ENCODE results near the gene SAMSN1. TPM values are rescaled to one million over a fixed set of nuclear protein-coding genes. Genes with fewer than 3 reads are reported as not detected.
"Not testable (repeated sequence)": the region's sequence is repeated elsewhere in the genome, so short reads cannot be mapped to it uniquely, and the experiment has no call there.

Gene SAMSN1
- total RNA-seq, 1 donor from 2014 or later, result 1.9 TPM

DNA sequence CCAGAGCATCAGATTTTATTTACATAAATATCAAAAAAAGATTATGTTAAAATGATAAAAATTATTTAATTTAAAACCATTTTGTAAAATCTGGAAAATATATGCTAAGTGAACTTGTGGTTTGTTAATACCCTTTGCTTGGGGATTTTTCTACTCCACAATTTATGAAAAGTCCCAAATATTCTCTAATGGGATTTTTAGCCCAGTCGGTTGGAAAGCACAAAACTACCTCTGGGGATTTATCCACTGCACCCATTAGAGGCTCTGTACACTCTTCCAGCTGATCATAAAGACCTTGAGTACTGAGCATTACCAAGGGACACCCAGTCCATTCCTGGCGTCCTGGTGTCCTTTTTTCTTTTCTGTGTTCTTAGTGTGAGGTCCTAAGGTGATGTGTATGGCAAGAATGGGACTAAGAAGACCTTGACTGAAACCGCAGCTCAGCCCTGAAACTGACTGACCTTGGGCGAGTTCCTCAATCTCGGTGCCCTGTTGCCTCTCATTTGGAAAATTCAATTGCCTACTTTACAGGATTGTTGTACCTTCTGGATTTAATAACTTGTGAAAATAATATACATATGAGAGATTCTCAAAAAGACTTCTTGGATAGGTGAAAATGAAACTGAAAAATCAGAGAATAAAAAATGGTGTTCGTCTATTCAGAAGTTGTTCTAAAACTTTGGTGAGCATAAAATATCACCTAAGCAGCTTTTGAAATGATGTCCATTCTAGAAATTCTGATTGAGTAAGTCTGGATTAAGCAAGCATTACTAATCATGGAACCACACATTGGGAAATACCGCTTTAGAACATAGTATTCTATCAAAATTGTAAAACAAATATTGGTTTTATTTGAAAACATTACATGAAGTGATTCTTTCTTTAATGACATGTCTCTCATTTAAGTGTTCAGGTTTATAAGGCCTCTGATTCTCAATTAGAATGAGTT is 21.5 kb upstream of the SAMSN1 start:
- no peak for DNase-seq (ENCODE audit: low spot score)
- intact Hi-C loops (cut with DNase I), result no loop called here

DNA sequence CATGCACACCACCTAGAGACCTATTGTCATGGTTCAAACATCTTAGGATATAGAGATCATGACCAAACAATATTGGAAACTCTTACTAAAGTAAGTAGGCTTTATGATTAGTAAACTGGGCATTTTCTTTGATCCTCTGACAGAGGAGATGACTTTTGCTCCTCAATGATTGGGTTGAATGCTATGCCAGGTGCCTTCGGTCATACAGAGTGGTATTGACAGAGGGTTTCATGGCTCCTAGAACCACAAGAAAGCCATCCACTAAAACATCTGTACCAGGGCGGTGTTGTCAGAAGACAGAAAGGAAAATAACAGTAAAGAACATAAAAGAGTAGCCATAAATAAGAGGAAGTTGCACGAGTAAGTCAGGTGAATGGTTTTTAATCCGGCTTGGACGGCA is 20.8 kb upstream of the SAMSN1 start:
- intact Hi-C loops (cut with DNase I), result no loop called here
- DNase-seq (ENCODE audit: low spot score), result no peak

DNA sequence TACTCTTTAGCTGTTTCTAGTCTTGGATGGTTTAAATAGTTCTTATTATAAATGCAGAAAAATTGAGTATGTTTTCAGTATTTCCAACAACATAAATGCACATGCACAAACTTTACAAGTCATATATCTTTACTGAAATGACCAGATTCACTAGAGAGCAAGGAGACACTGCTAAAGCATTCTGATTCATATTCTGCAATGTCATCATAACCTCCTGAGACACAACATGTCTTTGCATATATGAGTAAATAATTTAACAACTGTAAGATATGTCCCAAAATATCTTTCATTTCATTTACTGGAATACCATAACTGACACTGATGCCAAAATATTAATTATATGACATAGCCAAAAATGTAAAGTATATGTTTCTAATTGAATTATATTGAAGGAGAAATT is 16.8 kb upstream of the SAMSN1 start:
- no peak for DNase-seq (ENCODE audit: low spot score)
- intact Hi-C loops (cut with DNase I), result no loop called here

DNA sequence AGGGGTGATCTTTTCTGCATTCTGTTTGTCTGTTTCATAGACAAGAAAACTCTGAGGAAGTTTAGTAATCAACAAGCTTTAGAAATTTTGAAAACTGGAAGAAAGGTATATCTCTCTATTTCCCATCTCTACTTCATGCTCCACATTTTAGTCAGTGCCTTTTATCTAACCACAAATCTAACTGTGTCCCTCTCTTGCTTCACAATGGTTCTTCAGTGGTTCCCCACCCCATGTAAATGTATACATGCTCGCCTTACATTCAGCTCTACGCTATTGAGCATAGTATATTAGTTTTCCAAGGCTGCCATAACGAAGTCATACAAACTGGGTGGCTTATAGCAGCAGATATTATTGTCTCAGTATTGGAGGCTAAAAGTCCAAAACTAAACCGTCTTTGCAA is 14.4 kb upstream of the SAMSN1 start:
- intact Hi-C loops (cut with DNase I), result no loop called here
- DNase-seq (ENCODE audit: low spot score), result no peak

DNA sequence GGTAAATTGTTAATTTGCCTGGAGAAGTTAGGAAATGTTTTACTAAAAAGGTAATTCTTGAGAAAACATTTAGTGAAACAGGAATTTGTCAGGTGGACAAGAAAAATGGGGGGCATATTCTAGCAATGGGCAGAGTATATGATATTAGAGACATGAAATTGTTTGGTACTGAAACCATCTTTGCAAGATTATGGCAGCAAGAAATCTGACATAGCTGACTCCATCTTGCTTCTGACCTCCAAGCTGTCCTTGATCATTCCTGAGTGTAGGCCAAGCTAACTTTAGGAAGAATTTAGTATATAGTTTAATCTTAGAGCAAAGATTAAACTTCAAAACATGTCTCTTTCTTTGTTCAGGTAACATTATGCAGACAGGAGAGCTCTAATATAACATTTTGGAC is 14.0 kb upstream of the SAMSN1 start:
- DNase-seq (ENCODE audit: low spot score), result no peak
- intact Hi-C loops (cut with DNase I), result no loop called here

DNA sequence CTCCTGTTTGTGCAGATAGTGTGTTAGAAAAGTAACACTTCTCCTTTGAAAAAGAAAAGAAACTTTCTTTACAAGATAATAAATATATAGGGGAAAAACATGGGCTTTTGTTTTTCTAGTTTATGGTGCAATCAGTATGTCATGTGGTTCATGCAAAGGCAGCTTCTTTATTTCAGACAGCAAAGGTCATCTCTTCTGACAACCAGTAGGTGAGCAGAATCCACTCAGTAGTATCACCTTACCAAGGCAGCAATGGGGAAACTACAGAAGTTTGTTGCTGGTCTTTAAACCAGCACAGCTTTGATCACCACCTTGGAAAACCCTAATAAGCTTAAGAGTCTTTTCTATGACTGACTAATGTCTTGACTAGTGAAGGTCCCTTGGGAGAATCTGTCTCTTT is 13.0 kb upstream of the SAMSN1 start:
- intact Hi-C loops (cut with DNase I), result no loop called here

DNA sequence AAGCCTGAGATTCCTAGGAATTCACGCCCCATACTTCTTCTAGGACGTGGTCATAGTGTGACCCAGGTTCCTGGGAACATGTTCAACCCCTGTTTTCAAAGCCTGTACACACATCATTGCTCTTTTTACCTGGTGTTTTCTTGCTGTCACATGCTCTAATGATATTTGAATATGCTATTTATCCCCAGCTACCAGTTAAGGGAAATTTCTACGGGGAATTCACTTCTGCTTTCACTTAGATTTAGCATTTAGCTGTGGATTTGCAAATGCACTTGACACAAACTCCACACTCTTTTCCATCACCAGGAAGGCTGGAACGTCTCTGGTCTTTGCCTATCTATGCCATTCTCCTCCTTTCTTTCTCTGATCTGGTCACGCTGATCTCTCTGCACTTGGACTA is 11.3 kb upstream of the SAMSN1 start:
- no peak for DNase-seq (ENCODE audit: low spot score)
- intact Hi-C loops (cut with DNase I), result no loop called here

More for the DNA sequence above, 13.0 kb upstream of the SAMSN1 start:
- DNase-seq (ENCODE audit: low spot score), result no peak

DNA sequence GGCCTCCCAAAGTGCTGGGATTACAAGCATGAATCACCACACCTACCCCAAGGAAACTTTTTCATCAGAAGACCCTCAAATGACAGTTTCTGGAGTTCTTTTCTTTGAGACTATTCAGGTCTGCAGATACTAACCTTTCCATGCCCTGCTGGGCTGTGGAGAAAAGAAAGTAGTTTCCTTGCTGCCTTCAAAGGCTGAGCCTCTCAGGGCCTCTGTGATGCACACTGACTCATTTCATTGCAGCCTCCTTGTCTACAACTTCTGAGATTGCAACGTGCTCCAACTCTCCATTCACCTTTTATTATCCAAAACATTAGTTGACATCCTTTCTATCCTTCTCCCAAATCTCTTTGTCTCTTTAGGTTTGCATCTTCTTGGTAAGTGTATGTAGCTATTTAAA is 8.8 kb upstream of the SAMSN1 start:
- intact Hi-C loops (cut with DNase I), result no loop called here
- no peak for DNase-seq (ENCODE audit: low spot score)

DNA sequence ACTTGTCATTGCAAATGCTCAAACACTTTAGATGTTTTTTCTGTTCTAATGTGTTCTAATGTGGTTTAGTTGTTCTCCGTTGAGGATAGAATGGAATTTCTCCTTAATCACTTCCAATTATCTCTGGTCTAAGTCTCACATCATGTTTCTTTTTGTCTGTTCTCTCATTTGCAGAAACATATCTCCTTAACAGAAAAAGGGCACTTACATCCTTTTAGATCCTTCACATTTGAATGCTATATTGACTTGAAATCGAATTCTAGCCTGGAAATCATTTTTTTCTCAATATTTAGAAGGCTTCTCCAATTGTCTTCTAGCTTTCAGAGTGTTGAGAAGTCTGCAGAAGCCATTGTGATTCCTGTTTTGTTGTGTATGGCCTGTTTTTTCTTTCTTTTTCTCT is 7.3 kb upstream of the SAMSN1 start:
- DNase-seq (ENCODE audit: low spot score), result no peak

DNA sequence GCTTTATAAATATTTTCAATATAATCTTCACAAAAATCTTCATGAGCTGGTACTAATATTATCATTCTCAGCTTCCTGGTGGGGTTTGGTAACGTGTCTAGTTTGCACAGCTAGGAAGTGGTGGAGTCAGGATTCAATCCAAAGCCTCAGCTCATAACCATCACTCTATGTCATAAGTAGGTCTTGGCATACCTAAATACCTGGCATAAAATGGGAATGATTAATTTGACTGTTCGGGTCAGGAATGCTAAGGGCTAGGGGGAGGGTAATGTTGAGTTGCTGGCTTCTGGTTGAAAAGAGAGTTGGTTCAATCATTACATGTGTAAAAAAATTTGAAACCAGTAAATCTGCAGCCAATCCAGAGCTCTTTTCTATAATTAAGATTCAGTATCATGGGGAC is 5.6 kb upstream of the SAMSN1 start:
- intact Hi-C loops (cut with DNase I), result no loop called here
- no peak for DNase-seq (ENCODE audit: low spot score)

More for the DNA sequence above, 7.3 kb upstream of the SAMSN1 start:
- intact Hi-C loops (cut with DNase I), result no loop called here

DNA sequence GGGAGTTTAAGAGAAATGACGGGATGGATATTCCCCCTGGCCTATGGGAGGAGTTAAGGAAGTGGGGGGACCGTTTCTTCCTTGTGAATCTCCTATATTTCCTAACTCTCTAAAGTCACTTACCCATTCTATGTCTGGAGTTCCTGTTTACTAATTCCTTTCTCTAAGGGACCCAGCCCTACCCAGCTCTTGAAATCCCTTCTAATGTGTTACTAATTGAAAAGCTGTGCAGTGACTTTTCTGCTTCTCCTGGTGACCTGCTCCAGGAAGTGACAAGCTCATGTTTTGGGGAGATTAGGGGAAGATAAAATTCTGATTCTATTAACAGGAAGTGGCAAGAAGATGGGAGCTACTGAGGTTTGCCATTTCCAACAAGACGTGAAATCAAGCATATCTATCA is 4.0 kb upstream of the SAMSN1 start:
- intact Hi-C loops (cut with DNase I), result no loop called here
- DNase-seq (ENCODE audit: low spot score), result no peak

DNA sequence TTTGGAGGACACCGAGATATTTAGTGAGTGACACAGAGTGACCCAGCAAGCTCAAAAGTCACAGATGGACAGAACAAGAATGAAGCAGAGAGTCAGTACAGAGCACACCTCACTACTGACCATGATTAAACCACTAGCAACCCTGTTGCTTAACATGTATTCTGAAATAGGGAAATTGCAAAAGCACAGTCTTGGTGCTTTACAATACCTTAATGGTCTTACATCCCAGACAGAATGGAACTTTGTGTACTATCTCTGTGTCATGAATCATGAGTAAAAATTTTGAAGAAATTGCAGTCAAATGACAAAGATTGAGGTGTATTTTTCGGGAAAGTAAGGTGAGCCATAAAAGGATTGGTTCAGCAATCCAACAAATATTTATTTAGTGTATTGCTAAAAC is 2.7 kb upstream of the SAMSN1 start:
- no peak for DNase-seq (ENCODE audit: low spot score)
- intact Hi-C loops (cut with DNase I), result no loop called here

DNA sequence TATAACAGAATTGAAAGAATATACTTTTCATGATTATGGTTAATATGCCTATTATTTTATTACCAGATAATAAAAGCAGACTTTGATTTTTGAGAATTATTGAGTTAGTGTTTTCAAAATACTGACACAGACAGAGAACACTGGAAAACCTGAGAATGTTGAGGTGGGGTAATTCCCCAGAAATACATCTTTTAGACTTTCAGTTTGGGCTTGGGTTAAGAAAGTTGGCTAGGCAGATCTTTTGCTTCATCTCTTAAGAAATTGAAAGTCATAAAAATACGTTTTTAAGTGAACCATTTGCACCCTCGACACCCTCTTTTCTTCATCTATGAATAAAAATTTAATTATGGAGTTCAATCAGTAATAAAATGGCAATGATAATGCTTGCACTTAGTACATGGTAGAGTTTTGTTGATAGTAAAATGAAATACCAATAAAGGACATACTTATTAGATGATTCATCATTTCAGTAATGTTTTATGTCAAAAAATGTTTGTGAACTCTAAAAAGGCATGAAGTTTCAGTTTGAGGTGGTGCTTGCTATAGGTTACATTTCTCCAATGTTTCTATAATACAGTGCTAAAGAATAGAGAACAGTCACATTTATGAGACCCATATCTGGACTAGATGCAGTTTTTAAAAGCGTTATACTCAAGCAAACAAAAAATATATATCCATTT is 1.9 kb upstream of the SAMSN1 start:
- intact Hi-C loops (cut with DNase I), result no loop called here

DNA sequence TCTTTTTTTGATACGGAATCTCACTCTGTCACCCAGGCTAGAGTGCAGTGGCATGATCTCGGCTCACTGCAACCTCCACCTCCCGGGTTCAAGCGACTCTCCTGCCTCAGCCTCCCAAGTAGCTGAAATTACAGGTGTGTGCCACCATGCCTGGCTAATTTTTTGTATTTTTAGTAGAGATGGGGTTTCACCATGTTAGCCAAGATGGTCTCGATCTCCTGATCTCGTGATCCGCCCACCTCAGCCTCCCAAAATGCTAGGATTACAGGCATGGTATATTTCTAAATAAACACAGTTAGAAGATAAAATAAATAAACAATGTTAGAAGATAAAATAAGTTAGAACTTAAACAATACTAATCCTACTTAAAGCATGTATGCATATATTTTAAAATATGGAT is 604 bp upstream of the SAMSN1 start:
- intact Hi-C loops (cut with DNase I); DNase-seq (ENCODE audit: low spot score): not testable (repeated sequence)

More for the DNA sequence above, 1.9 kb upstream of the SAMSN1 start:
- DNase-seq (ENCODE audit: low spot score), result no peak

DNA sequence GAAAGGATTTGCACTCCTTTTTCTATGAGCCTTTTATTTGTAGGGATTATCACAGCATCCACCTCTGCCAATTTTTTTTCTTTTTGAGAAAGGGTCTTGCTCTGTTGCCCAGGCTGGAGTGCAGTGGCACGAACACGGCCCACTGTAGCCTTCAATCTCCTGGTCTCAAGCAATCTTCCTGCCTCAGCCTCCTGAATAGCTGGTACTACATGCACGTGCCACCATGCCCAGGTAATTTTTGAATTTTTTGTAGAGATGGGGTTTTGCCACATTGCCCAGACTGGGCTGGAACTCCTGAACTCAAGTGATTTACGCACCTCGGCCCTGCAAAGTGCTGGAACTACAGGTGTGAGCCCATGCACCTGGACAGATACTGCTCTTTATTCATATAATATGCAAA is 2.1 kb downstream of the SAMSN1 start:
- DNase-seq (ENCODE audit: low spot score), result no peak
- intact Hi-C loops (cut with DNase I), result no loop called here

DNA sequence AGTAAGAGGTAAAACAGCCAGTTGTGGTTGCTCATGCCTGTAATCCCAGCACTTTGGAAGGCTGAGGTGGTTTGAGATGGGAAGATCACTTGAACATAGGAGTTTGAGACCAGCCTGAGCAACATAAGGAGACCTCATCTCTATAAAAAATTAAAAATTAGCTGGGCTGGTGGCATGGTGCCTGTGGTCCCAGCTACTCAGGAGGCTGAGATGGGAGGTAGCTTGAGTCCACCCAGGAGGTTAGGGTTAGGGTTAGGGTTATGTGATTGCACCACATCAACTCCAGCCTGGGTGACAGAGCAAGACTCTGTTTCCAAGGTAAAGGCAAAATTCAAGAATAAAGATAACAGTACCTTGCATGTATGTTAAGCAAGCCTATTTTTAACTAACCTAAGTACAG is 3.5 kb downstream of the SAMSN1 start:
- intact Hi-C loops (cut with DNase I), result no loop called here
- DNase-seq (ENCODE audit: low spot score), result no peak

DNA sequence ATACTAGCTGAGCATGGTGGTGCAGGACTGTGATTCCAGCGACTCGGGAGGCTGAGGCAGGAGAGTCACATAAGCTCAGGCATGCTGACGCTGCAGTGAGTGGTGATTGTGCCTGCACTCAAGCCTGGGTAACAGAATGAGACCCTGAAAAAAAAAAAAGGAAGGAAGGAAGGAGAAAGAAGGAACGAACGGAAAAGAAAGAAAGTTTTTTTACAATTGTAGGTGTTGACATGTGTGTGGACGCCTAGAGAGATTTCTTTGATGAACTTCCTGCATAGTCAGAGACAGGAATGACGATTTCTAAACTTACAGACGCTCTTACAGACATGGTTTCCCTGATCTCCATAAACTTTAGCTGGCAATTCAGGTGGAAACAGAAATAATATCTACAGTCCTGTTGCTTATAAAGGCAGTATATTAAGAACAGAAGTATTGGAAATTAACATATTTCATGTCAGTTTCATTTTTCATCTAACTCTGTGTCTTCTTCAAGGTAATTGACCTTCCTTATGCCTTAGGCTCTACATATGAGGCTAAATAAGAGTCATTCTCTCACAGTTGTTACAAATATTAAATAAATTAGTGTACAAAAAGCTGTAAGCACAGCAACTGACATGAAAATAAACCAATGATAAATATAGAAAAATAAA is 4.1 kb downstream of the SAMSN1 start:
- DNase-seq (ENCODE audit: low spot score), result no peak
- intact Hi-C loops (cut with DNase I), result no loop called here

DNA sequence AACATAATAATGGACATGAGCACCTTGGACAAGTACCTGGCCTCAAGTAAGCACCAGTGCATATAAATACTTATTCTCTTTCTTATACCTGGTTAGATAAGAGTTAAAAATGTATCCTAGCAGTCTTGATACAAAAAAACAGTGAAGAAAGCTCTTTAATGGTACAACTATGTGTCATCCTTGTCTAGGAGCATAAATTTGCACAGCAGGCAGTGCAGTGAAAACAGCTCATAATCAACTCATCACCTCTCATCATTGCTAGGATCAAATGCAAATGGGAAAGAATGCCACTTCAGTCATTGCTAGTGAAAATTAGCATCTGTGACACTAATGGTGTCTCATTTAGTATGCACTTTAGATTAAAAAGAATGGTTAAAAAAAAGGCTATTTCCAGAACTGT is 7.6 kb downstream of the SAMSN1 start:
- intact Hi-C loops (cut with DNase I), result no loop called here
- no peak for DNase-seq (ENCODE audit: low spot score)

DNA sequence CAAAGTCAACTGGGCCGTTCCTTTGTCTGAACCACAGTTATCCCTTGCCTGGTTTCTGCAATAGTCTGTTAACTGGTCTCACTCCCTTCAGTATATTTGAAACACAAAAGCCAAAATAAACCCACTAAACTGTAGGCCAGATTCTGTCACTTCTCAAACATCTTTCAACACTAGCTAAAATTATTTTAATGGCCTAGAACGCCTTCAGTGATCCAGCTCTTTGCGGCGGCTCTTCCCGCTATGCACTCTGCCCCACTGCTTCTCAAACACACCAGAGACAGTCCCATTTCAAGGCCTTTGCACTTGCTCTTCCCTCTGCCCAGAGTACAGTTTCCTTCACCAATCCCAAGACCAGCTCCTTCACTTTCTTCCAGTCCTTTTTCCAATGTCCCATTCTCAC is 9.2 kb downstream of the SAMSN1 start:
- intact Hi-C loops (cut with DNase I), result no loop called here
- DNase-seq (ENCODE audit: low spot score), result no peak

DNA sequence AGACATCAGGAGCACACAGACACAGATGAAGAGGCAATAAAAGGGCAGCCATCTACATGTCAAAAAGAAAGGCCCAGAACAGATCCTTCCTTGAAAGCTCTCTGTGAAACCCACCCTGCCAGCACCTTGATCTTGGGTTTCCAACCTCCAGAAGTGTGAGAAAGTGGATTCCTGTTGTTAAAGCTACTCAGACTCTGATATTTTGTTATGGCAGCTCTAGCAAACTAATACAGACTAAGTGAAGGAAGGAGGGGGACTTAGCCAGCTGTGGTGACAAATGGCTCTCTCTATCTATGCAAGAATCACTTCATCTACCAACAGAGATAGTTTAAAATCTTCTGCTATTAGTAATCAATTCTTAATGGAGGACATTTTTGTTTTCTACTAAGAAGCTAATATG is 10.4 kb downstream of the SAMSN1 start:
- intact Hi-C loops (cut with DNase I), result no loop called here

More for the DNA sequence above, 10.4 kb downstream of the SAMSN1 start:
- no peak for DNase-seq (ENCODE audit: low spot score)

Data from cardiac septum (tissue), 1 donor.